Stimulated activated CD4-positive, alpha-beta T cell treated with anti-CD3 and anti-CD28 coated beads, Interleukin-1b, Interleukin-23, amount 100 ng/mL, for 48 hours (primary cell): ENCODE data around the gene RHBDF1.

Experiments used
- DNase-seq: peaks from one replicate; pipeline ENCODE4 v3.0.0-alpha.2; 2020

The RHBDF1 gene

GRCh38 chr16:72561-73548 is at the start of gene RHBDF1:
RHBDF1 (minus strand) TSS chr16:72631; CDS start chr16:65015, 7,616 bp downstream.
- no peak for DNase-seq

- no peak for DNase-seq
Measured at GRCh38 chr16:120756-121155, 48.3 kb upstream of the RHBDF1 start.

GRCh38 chr16:119835-120491 is 47.5 kb upstream of the RHBDF1 start:
- no peak for DNase-seq

- DNase-seq, result no peak
Measured at GRCh38 chr16:119295-119694, 46.9 kb upstream of the RHBDF1 start.

- DNase-seq, result no peak
Measured at GRCh38 chr16:118857-119256, 46.4 kb upstream of the RHBDF1 start.

- peak; percentile 62 for DNase-seq
Measured at GRCh38 chr16:117379-118365, 45.2 kb upstream of the RHBDF1 start.

- DNase-seq, result no peak
Measured at GRCh38 chr16:116015-116414, 43.6 kb upstream of the RHBDF1 start.

- no peak for DNase-seq
Measured at GRCh38 chr16:114327-114726, 41.9 kb upstream of the RHBDF1 start.

- no peak for DNase-seq
Measured at GRCh38 chr16:112153-112840, 39.9 kb upstream of the RHBDF1 start.

- DNase-seq, result peak; percentile 44
Measured at GRCh38 chr16:106623-107324, 34.3 kb upstream of the RHBDF1 start.

- no peak for DNase-seq
Measured at GRCh38 chr16:105521-105920, 33.1 kb upstream of the RHBDF1 start.

GRCh38 chr16:104928-105327 is 32.5 kb upstream of the RHBDF1 start:
- no peak for DNase-seq

GRCh38 chr16:104355-104754 is 31.9 kb upstream of the RHBDF1 start:
- no peak for DNase-seq

GRCh38 chr16:102060-102855 is 29.8 kb upstream of the RHBDF1 start:
- DNase-seq, result no peak

GRCh38 chr16:101586-101985 is 29.2 kb upstream of the RHBDF1 start:
- no peak for DNase-seq

GRCh38 chr16:100989-101388 is 28.6 kb upstream of the RHBDF1 start:
- no peak for DNase-seq

GRCh38 chr16:97822-98221 is 25.4 kb upstream of the RHBDF1 start:
- DNase-seq, result no peak

GRCh38 chr16:96935-97381 is 24.5 kb upstream of the RHBDF1 start:
- DNase-seq, result peak; percentile 88

GRCh38 chr16:94918-95265 is 22.5 kb upstream of the RHBDF1 start:
- no peak for DNase-seq

GRCh38 chr16:92431-93339 is 20.3 kb upstream of the RHBDF1 start:
- no peak for DNase-seq
